Panc1 (cell line): ENCODE results near the gene ZFX.

ENCODE experiments used
- POLR2AphosphoS5 ChIP-seq: IDR thresholded peaks from 2 replicates; pipeline ENCODE4 v1.6.1; 2012; ENCODE audit warnings: mild to moderate bottlenecking, low read depth, low read length, moderate library complexity
- SIN3A ChIP-seq: IDR thresholded peaks from 2 replicates; pipeline ENCODE4 v1.6.1; 2012; ENCODE audit warnings: low read depth, mild to moderate bottlenecking, low read length, moderate library complexity, borderline replicate concordance; ENCODE audit not compliant: insufficient read depth
- TF ChIP-seq, protein P1 (sequence below): fragments of 450-650 bp; IDR thresholded peaks from 2 replicates; pipeline ENCODE4 v1.5.1; 2017; ENCODE audit warnings: mild to moderate bottlenecking

DNA sequence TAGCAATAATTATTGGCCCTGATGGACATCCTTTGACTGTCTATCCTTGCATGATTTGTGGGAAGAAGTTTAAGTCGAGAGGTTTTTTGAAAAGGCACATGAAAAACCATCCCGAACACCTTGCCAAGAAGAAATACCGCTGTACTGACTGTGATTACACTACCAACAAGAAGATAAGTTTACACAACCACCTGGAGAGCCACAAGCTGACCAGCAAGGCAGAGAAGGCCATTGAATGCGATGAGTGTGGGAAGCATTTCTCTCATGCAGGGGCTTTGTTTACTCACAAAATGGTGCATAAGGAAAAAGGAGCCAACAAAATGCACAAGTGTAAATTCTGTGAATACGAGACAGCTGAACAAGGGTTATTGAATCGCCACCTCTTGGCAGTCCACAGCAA lies 60.7 kb downstream of the ZFX start:
- TF ChIP-seq, protein P1, sequence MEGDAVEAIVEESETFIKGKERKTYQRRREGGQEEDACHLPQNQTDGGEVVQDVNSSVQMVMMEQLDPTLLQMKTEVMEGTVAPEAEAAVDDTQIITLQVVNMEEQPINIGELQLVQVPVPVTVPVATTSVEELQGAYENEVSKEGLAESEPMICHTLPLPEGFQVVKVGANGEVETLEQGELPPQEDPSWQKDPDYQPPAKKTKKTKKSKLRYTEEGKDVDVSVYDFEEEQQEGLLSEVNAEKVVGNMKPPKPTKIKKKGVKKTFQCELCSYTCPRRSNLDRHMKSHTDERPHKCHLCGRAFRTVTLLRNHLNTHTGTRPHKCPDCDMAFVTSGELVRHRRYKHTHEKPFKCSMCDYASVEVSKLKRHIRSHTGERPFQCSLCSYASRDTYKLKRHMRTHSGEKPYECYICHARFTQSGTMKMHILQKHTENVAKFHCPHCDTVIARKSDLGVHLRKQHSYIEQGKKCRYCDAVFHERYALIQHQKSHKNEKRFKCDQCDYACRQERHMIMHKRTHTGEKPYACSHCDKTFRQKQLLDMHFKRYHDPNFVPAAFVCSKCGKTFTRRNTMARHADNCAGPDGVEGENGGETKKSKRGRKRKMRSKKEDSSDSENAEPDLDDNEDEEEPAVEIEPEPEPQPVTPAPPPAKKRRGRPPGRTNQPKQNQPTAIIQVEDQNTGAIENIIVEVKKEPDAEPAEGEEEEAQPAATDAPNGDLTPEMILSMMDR: no peak
- TF ChIP-seq POLR2AphosphoS5 (no peak), SIN3A (no peak)
